Measurements from ENCODE around the gene LPCAT1. TPM values are rescaled to one million over a fixed set of nuclear protein-coding genes. Genes with fewer than 3 reads are reported as not detected.

Gene LPCAT1
- total RNA-seq, 2 donors from 2014 or later = 17.1 to 27.3 TPM

DNA sequence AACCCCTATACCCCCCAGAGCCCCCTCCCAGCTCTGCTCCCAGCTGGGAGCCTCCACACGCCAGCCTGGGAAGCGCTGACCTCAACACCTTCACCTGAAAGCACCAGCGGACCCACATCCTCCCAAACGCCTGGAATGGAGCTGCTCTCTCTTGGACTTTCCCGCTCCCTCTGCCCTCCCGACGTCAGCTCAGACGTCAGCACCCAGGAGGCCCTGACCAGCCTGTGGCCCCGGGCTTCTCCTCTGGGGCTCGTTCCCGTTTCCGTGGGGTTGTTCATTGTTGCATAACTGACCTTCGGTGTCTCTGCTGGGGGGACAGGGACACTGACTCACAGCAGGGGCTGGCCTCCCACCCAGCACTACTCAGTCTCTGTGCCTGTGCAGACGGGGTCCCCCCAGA, 43.5 kb downstream of the LPCAT1 start:
- H3K36me3 ChIP-seq = no peaks in the 10 kb centered on the region
- TF ChIP-seq, protein P1, sequence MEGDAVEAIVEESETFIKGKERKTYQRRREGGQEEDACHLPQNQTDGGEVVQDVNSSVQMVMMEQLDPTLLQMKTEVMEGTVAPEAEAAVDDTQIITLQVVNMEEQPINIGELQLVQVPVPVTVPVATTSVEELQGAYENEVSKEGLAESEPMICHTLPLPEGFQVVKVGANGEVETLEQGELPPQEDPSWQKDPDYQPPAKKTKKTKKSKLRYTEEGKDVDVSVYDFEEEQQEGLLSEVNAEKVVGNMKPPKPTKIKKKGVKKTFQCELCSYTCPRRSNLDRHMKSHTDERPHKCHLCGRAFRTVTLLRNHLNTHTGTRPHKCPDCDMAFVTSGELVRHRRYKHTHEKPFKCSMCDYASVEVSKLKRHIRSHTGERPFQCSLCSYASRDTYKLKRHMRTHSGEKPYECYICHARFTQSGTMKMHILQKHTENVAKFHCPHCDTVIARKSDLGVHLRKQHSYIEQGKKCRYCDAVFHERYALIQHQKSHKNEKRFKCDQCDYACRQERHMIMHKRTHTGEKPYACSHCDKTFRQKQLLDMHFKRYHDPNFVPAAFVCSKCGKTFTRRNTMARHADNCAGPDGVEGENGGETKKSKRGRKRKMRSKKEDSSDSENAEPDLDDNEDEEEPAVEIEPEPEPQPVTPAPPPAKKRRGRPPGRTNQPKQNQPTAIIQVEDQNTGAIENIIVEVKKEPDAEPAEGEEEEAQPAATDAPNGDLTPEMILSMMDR (IDR thresholded peaks at IDR 0.05) = no peak
- DNase-seq = no peak
- intact Hi-C loops (cut with DNase I) = no loop called here
- no peaks in the 10 kb centered on the region for H3K27me3 ChIP-seq
- H3K4me3 ChIP-seq = no peak overlapping the region
- no peaks in the 10 kb centered on the region for H3K4me1 ChIP-seq
- peak overlapping the region; percentile 22 for H3K27ac ChIP-seq
- H3K9me3 ChIP-seq = no peaks in the 10 kb centered on the region
- peak overlapping the region in 1 of 2 donors; percentile 1 for H3K9ac ChIP-seq (ENCODE audit: low read depth in 2 of 2, low read length in 2 of 2)

DNA sequence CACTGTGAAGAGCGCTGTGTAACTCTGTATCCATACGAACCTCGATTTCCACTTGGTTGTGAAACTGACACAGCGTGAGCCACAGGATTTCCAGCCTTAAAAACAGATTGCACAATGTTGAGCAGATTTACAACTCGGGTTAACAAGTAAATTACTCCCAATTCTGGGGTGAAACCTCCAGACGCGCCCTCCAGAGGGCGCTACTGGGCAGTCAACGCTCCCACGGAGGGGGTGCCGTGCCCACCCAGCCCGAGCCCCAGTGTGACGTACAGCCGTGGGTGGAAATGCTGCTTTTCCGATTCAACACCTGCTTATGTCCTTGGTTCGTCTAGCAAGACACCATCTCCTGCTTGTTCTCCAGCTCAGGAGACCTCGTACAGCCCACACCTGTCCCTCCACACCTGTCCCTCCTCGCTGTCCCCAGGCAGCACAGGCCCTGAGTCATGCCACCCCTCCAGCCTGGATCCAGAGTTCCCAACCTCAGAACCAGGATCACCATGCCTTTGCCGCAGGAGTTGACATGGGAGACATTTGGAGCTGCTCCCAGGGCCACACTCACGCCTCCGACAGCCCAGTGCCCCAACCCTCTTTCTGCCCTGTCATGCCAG, 44.1 kb downstream of the LPCAT1 start:
- DNase-seq = no peak
- no peak overlapping the region for H3K27ac ChIP-seq
- H3K4me1 ChIP-seq = no peaks in the 10 kb centered on the region
- no peaks in the 10 kb centered on the region for H3K9me3 ChIP-seq
- TF ChIP-seq, protein P1 (IDR thresholded peaks at IDR 0.05) = peak; percentile 51
- no peak overlapping the region for H3K4me3 ChIP-seq
- intact Hi-C loops (cut with DNase I) = no loop called here
- H3K9ac ChIP-seq (ENCODE audit: low read depth in 2 of 2, low read length in 2 of 2) = no peak overlapping the region
- no peaks in the 10 kb centered on the region for H3K36me3 ChIP-seq
- H3K27me3 ChIP-seq = no peaks in the 10 kb centered on the region

- no peak for DNase-seq
- no peak overlapping the region for H3K4me3 ChIP-seq
- TF ChIP-seq, protein P1 (IDR thresholded peaks at IDR 0.05) = no peak
- no peak overlapping the region for H3K27ac ChIP-seq
- intact Hi-C loops (cut with DNase I) = no loop called here
- H3K9ac ChIP-seq (ENCODE audit: low read depth in 2 of 2, low read length in 2 of 2) = no peak overlapping the region
- no peaks in the 10 kb centered on the region for H3K27me3 ChIP-seq
- H3K9me3 ChIP-seq = no peaks in the 10 kb centered on the region
- no peaks in the 10 kb centered on the region for H3K4me1 ChIP-seq
- no peaks in the 10 kb centered on the region for H3K36me3 ChIP-seq
Observed at GRCh38 chr5:1479066-1479465, 44.7 kb downstream of the LPCAT1 start.

GRCh38 chr5:1478271-1479035, 45.3 kb downstream of the LPCAT1 start:
- H3K4me1 ChIP-seq = no peaks in the 10 kb centered on the region
- H3K36me3 ChIP-seq = no peaks in the 10 kb centered on the region
- no peaks in the 10 kb centered on the region for H3K9me3 ChIP-seq
- H3K4me3 ChIP-seq = no peak overlapping the region
- TF ChIP-seq, protein P1 (IDR thresholded peaks at IDR 0.05) = no peak
- H3K9ac ChIP-seq (ENCODE audit: low read depth in 2 of 2, low read length in 2 of 2) = no peak overlapping the region
- no peaks in the 10 kb centered on the region for H3K27me3 ChIP-seq
- DNase-seq = no peak
- H3K27ac ChIP-seq = peak overlapping the region; percentile 9
- intact Hi-C loops (cut with DNase I) = no loop called here

DNA sequence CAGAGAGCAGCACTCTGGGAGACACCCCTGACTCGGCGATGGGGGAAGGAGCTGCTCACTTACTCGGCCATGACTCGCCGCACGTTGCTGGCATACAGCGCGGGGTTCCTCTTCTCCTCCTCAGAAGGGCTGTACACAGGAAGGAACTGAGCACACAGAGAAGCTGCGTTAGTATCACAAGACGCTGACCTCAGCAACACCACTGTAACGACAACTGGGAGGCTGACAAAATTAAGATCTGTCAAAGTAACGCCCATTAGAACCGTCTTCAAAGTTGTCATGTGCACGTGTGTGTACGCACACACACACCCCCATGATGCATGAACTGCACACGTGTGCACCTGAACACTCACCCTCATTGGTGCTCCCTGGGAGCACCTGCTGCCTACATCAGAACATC, 46.4 kb downstream of the LPCAT1 start:
- Histone ChIP-seq H3K36me3 (no peaks in the 10 kb centered on the region), H3K9ac (ENCODE audit: low read depth in 2 of 2, low read length in 2 of 2) (no peak overlapping the region), H3K27ac (no peak overlapping the region), H3K4me1 (no peaks in the 10 kb centered on the region), H3K9me3 (no peaks in the 10 kb centered on the region), H3K4me3 (no peak overlapping the region), H3K27me3 (no peaks in the 10 kb centered on the region)
- intact Hi-C loops (cut with DNase I) = no loop called here
- DNase-seq = peak; percentile 39
- TF ChIP-seq, protein P1 (IDR thresholded peaks at IDR 0.05) = no peak
